Mucosa of rectum (tissue), 2 donors: Measurements from ENCODE around the gene TREX2.

Source experiments
- H3K27ac ChIP-seq, 2 donors: one replicate each; pipeline ENCODE4 v1.7.0; 2013; ENCODE audit warnings: inconsistent platforms in 2 of 2, low read depth in 2 of 2, low read length in 2 of 2
- H3K27me3 ChIP-seq, 2 donors: one replicate each; pipeline ENCODE4 v1.7.0; 2013; ENCODE audit warnings: low read length in 2 of 2; ENCODE audit not compliant: control insufficient read depth in 2 of 2, insufficient read depth in 2 of 2
- H3K36me3 ChIP-seq, 2 donors: one replicate each; pipeline ENCODE4 v1.7.0; 2013; ENCODE audit warnings: low read length in 2 of 2; ENCODE audit not compliant: control insufficient read depth in 2 of 2, insufficient read depth in 2 of 2
- H3K4me1 ChIP-seq, 2 donors: one replicate each; pipeline ENCODE4 v1.7.0; 2013; ENCODE audit warnings: low read length in 2 of 2, mild to moderate bottlenecking in 1 of 2; ENCODE audit not compliant: control insufficient read depth in 2 of 2, insufficient read depth in 2 of 2
- H3K4me3 ChIP-seq, 2 donors: one replicate each; pipeline ENCODE4 v1.7.0; 2013; ENCODE audit warnings: low read length in 2 of 2
- H3K9ac ChIP-seq, 2 donors: one replicate each; pipeline ENCODE4 v1.7.0; 2013; ENCODE audit warnings: low read length in 2 of 2, low read depth in 1 of 2, mild to moderate bottlenecking in 1 of 2
- H3K9me3 ChIP-seq, 2 donors: one replicate each; pipeline ENCODE4 v1.7.0; 2013; ENCODE audit warnings: low read length in 2 of 2; ENCODE audit not compliant: control insufficient read depth in 2 of 2
- donor health status: healthy.
- donor health status: Normal muscosa, but diverticular disease.

Gene TREX2

DNA sequence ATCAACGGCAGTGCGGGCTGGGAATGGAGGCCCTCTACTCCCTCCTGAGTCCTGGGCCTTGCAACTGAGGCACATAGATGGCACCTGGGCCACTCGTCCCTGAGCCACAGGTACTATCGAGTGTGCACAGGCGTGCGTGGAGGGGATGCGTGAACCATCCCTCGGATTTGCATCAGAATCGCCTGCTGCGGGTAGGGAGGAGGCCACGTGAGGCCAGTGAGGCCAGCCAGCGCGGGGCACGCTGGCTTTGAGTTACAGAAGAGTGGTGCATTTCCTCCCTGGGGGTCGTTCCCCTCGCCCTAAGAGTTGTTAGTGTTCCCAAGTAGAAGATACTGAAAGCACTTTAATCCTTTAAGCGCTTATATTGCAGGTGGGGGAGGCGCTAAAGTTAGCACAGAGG, 24.0 kb downstream of the TREX2 start:
- H3K27me3 ChIP-seq: peaks cover 0 to 2% of the 10 kb centered on the region in 2 donors

GRCh38 chrX:153420851-153421599, 24.8 kb downstream of the TREX2 start:
- Histone ChIP-seq H3K4me1 (no peaks in the 10 kb centered on the region), H3K4me3 (no peak overlapping the region), H3K9ac (no peak overlapping the region), H3K36me3 (no peaks in the 10 kb centered on the region), H3K27ac (no peak overlapping the region), H3K27me3 (peaks cover 2 to 6% of the 10 kb centered on the region in 2 donors), H3K9me3 (no peaks in the 10 kb centered on the region)

More for the DNA sequence above, 24.0 kb downstream of the TREX2 start:
- H3K4me3 ChIP-seq: no peak overlapping the region
- H3K9ac ChIP-seq: no peak overlapping the region
- no peaks in the 10 kb centered on the region for H3K4me1 ChIP-seq
- no peak overlapping the region for H3K27ac ChIP-seq
- no peaks in the 10 kb centered on the region for H3K36me3 ChIP-seq
- H3K9me3 ChIP-seq: no peaks in the 10 kb centered on the region

DNA sequence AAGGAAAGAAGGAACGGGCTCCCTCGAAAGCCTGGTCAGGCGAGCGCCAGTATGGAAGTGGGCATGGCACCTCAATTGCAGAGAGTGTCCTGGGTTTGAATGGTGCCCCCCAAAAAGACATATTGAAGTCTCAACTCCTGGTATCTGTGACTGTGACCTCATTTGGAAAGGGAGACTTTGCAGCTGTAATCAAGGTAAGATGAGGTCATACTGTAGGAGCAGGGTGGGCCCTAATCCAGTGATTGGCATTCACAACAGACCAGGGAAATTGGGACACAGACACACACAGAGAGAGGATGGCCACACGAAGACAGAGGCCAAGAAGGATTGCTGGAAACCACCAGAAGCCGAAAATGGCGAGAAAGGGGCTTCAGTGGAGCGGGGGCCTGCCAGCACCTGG, 28.2 kb downstream of the TREX2 start:
- no peak overlapping the region for H3K9ac ChIP-seq
- no peaks in the 10 kb centered on the region for H3K4me1 ChIP-seq
- H3K9me3 ChIP-seq: no peaks in the 10 kb centered on the region
- H3K4me3 ChIP-seq: no peak overlapping the region
- H3K36me3 ChIP-seq: no peaks in the 10 kb centered on the region
- H3K27ac ChIP-seq: no peak overlapping the region
- peaks cover 3 to 8% of the 10 kb centered on the region in 2 donors for H3K27me3 ChIP-seq

GRCh38 chrX:153416781-153417450, 28.9 kb downstream of the TREX2 start:
- Histone ChIP-seq H3K4me3 (no peak overlapping the region), H3K36me3 (no peaks in the 10 kb centered on the region), H3K4me1 (no peaks in the 10 kb centered on the region), H3K9me3 (no peaks in the 10 kb centered on the region), H3K27ac (no peak overlapping the region), H3K27me3 (peaks cover 5 to 10% of the 10 kb centered on the region in 2 donors), H3K9ac (no peak overlapping the region)

DNA sequence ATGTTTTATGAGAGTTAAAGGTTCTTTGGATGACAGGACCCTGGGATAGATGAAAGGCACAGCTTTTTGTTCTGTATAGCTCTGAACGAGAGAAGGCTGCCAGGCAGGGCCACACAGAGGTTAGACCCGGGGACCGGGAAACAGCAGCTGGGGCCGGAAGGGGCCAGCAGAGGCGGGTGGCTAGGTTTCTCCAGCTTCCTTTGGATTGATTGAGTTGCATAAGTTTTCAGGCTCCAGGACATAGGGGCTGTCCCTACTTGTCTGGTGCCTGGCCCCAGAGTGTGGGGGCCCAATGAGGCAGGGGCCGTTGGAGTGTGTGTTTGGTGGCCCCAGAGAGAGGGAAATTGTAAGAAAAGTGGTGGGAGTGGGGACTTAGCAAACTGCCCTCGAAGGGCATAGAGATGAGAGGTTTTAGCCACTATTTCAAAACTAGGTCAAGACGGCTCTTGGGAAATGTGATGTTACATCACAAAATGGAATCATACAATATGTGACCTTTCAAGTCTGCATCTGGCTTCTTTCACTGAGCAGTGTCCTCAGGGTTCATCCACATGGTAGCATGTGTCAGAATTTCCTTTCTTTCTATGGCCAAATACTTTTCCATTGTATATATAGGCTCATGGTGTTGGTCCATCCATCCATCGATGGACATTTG, 30.9 kb downstream of the TREX2 start:
- peaks cover 10 to 13% of the 10 kb centered on the region in 2 donors for H3K27me3 ChIP-seq
- H3K4me1 ChIP-seq: no peaks in the 10 kb centered on the region
- H3K9ac ChIP-seq: no peak overlapping the region
- H3K27ac ChIP-seq: no peak overlapping the region
- H3K9me3 ChIP-seq: no peaks in the 10 kb centered on the region
- no peak overlapping the region for H3K4me3 ChIP-seq
- H3K36me3 ChIP-seq: no peaks in the 10 kb centered on the region

DNA sequence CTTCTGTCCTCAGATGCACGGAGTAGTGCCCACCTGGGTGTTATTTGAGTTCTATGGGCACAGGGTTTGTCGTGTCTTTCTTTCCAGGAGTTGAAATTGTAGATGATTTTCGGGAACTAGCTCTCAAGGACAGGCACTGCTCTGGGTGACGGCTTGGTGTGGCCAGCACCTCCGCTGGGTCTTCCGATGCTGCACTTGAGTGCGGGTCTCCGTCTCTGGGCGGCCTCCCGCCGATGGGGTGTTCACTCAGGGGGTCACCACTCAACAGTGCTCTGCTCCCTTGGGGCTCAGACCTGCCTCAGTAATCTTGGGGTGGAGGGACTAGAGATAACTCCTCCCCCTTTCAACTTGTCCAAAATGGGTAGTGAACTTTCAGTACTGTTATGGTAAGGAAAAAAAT, 32.1 kb downstream of the TREX2 start:
- H3K27me3 ChIP-seq: peaks cover 10 to 15% of the 10 kb centered on the region in 2 donors

GRCh38 chrX:153412746-153413720, 32.8 kb downstream of the TREX2 start:
- no peaks in the 10 kb centered on the region for H3K4me1 ChIP-seq
- H3K27me3 ChIP-seq: peaks cover 10 to 17% of the 10 kb centered on the region in 2 donors
- no peak overlapping the region for H3K4me3 ChIP-seq
- H3K27ac ChIP-seq: no peak overlapping the region
- H3K36me3 ChIP-seq: no peaks in the 10 kb centered on the region
- no peak overlapping the region for H3K9ac ChIP-seq
- H3K9me3 ChIP-seq: no peaks in the 10 kb centered on the region

More for the DNA sequence above, 32.1 kb downstream of the TREX2 start:
- H3K36me3 ChIP-seq: no peaks in the 10 kb centered on the region
- no peaks in the 10 kb centered on the region for H3K4me1 ChIP-seq
- H3K9ac ChIP-seq: no peak overlapping the region
- no peak overlapping the region for H3K27ac ChIP-seq
- H3K4me3 ChIP-seq: no peak overlapping the region
- no peaks in the 10 kb centered on the region for H3K9me3 ChIP-seq

DNA sequence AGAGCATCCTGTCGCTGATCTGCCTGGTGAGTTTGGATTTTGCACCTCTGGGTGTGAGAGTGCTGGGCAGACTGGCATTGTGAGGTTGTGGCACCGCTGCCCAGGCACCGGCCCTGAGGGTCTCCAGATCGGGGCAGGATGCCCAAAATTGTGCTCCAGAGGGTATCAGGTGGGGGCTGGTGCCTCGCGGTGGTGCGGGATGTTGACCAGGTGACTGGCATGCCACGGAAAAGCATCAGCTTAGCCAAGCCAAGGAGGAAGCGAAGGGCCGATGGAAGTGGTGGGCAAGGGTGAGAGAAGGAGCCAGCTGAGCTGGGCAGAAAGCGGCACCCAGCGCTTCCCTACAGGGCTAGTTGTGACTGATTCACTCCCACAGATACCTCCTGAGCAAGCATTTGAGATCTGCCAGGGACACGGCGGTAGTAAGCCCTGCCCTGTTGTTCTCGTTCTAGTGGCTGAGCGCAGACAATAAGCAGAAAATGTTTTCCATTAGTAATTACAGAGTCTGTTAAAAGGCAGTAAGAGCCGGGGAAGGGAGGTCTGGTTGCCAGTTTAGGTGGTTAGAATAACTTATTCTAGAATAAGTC, 33.8 kb downstream of the TREX2 start:
- Histone ChIP-seq H3K4me1 (no peaks in the 10 kb centered on the region), H3K36me3 (no peaks in the 10 kb centered on the region), H3K9me3 (no peaks in the 10 kb centered on the region), H3K9ac (no peak overlapping the region), H3K27ac (no peak overlapping the region), H3K27me3 (peaks cover 10 to 17% of the 10 kb centered on the region in 2 donors), H3K4me3 (peak overlapping the region; percentile 33 to 45)

DNA sequence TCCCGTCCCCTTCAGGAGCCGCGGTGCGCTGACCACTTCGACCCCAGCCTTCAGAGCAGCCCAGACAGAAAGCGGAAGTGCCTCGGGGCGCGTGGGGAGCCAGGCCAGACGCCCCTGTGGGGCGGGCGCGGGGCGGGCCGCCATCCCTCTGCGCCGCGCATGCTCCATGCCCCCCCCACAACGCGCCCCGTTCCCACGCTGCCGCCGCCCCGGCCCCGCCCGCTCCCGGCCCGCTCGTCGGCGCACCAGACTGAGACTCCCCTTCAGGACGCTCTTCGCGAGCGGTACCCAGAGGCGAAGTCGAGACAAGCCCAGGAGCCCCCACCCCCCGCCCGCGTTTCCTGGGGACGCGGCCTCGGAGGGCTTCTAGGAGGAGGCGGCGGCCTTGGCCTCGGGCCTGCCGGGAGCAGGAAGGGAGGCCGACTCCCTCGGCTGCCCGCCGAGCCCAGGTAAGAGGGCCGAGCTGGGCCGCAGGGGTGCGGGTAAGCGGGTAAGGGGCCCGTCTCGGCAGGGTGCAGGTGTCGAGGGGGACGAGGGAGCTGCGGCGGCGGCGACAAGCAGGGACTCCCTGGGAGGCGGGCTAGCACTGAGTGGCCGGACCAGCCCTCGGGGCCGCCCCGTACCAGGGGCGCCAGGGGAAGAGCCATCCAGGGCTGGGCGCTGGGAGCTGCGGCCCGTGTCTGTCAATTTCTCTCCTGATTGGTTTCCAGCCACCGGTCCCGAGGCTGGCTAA, 34.4 kb downstream of the TREX2 start, which contains the start of gene ZFP92:
Gene ZFP92, plus strand, starts transcription at position 218 of the 733 bp plus-strand sequence. CDS start 6,851 bp downstream, outside the sequence.
- Histone ChIP-seq H3K9ac (peak within 1 kb of the TSS in 1 of 2 donors; percentile 7), H3K27ac (no peak within 1 kb of the TSS), H3K4me1 (no peaks in the 10 kb centered on the region), H3K27me3 (peaks cover 11 to 15% of the 10 kb centered on the region in 2 donors), H3K4me3 (peak within 1 kb of the TSS; percentile 33 to 45), H3K9me3 (no peaks in the 10 kb centered on the region), H3K36me3 (no peaks in the 10 kb centered on the region)
